WTC11 (cell line): Measurements from ENCODE around the gene ZNF665. TPM values are rescaled to one million over a fixed set of nuclear protein-coding genes. Genes with fewer than 3 reads are reported as not detected.
A peak's percentile ranks its signal among the peaks of the same experiment; 100 is the strongest.
"Not testable (repeated sequence)": the region's sequence is repeated elsewhere in the genome, so short reads cannot be mapped to it uniquely, and the experiment has no call there.

Experiments
- ATAC-seq: fragments of 200-7000 bp; cut with Tn5 transposase; 2 replicates; pipeline ENCODE4 v1.10.0; 2021; ENCODE audit warnings: mild to moderate bottlenecking, moderate library complexity
- CTCF ChIA-PET: fragments of 300-600 bp; sonication (Branson Sonifier 250); formaldehyde crosslinking; loops from one replicate; lab custom pipeline; 2021; ENCODE audit warnings: antibody characterized with exemption; lab: Charles Lee
- POLR2A ChIA-PET: fragments of 350-600 bp; sonication (Branson Sonifier 250); formaldehyde crosslinking; loops from one replicate; lab custom pipeline; 2021; ENCODE audit warnings: antibody characterized with exemption; lab: Charles Lee
- DNase-seq: peaks from one replicate; pipeline ENCODE4 v3.0.0; 2021; ENCODE audit warnings: low spot score
- H3K27ac Mint-ChIP-seq: 2 replicates; pipeline ENCODE4 v1.8.0; 2021; ENCODE audit warnings: mixed read lengths
- H3K27me3 Mint-ChIP-seq: 2 replicates; pipeline ENCODE4 v1.8.0; 2021; ENCODE audit warnings: low read depth, mild to moderate bottlenecking, moderate library complexity, mixed read lengths
- H3K36me3 Mint-ChIP-seq: 2 replicates; pipeline ENCODE4 v1.8.0; 2021; ENCODE audit warnings: mixed read lengths
- H3K4me1 Mint-ChIP-seq: 2 replicates; pipeline ENCODE4 v1.8.0; 2022; ENCODE audit warnings: mixed read lengths
- H3K4me3 Mint-ChIP-seq: 2 replicates; pipeline ENCODE4 v1.8.0; 2021; ENCODE audit warnings: mild to moderate bottlenecking, moderate library complexity, mixed read lengths
- H3K9me3 Mint-ChIP-seq: 2 replicates; pipeline ENCODE4 v1.8.0; 2021; ENCODE audit warnings: mixed read lengths
- CBFB ChIP-seq: sonication (generic); formaldehyde crosslinking; IDR thresholded peaks from 2 replicates; pipeline ENCODE4 v1.8.1; 2022; ENCODE audit warnings: mild to moderate bottlenecking, low read depth, missing genetic modification reagents
- EMX1 ChIP-seq: fragments of 250-450 bp; sonication (Bioruptor Pico); IDR thresholded peaks from 2 replicates; pipeline ENCODE4 v1.8.0; 2021; ENCODE audit warnings: mild to moderate bottlenecking
- FOXJ3 ChIP-seq: sonication (generic); formaldehyde crosslinking; IDR thresholded peaks from 2 replicates; pipeline ENCODE4 v1.9.0; 2021; ENCODE audit warnings: missing genetic modification reagents, mild to moderate bottlenecking, borderline replicate concordance
- FOXK1 ChIP-seq: sonication (generic); formaldehyde crosslinking; IDR thresholded peaks from 2 replicates; pipeline ENCODE4 v1.8.0; 2022; ENCODE audit warnings: mild to moderate bottlenecking, moderate library complexity, missing genetic modification reagents
- JAZF1 ChIP-seq: fragments of 250-450 bp; sonication (Bioruptor Pico); IDR thresholded peaks from 2 replicates; pipeline ENCODE4 v1.9.0; 2021; ENCODE audit warnings: moderate library complexity, mild to moderate bottlenecking, inconsistent platforms
- JUN ChIP-seq: sonication (generic); formaldehyde crosslinking; IDR thresholded peaks from 2 replicates; pipeline ENCODE4 v1.8.0; 2023; ENCODE audit warnings: mild to moderate bottlenecking, missing genetic modification reagents
- MXD4 ChIP-seq: fragments of 250-450 bp; sonication (Bioruptor Pico); IDR thresholded peaks from 2 replicates; pipeline ENCODE4 v1.8.0; 2021; ENCODE audit warnings: mild to moderate bottlenecking, moderate library complexity, borderline replicate concordance
- NFATC4 ChIP-seq: fragments of 250-450 bp; sonication (Bioruptor Pico); IDR thresholded peaks from 2 replicates; pipeline ENCODE4 v1.9.0; 2021; ENCODE audit warnings: mild to moderate bottlenecking
- NFE2L1 ChIP-seq: sonication (generic); formaldehyde crosslinking; IDR thresholded peaks from 2 replicates; pipeline ENCODE4 v1.8.1; 2023; ENCODE audit warnings: missing genetic modification reagents
- NR2C2 ChIP-seq: sonication (generic); formaldehyde crosslinking; IDR thresholded peaks from 2 replicates; pipeline ENCODE4 v1.8.0; 2022; ENCODE audit warnings: mild to moderate bottlenecking, missing genetic modification reagents
- RELA ChIP-seq: sonication (generic); formaldehyde crosslinking; IDR thresholded peaks from 2 replicates; pipeline ENCODE4 v1.8.1; 2022; ENCODE audit warnings: missing genetic modification reagents, mild to moderate bottlenecking, borderline replicate concordance
- SP1 ChIP-seq: sonication (generic); formaldehyde crosslinking; conservative IDR thresholded peaks from 2 replicates; pipeline ENCODE4 v1.8.1; 2022; ENCODE audit warnings: missing genetic modification reagents
- TEAD4 ChIP-seq: sonication (generic); formaldehyde crosslinking; IDR thresholded peaks from 2 replicates; pipeline ENCODE4 v1.8.0; 2022; ENCODE audit warnings: mild to moderate bottlenecking, missing genetic modification reagents
- total RNA-seq: library from RNA; stranded (reverse); gene quantifications from 3 replicates; pipeline ENCODE4 v1.2.3, GENCODE V29; 2021
- TF ChIP-seq, protein P1 (sequence below): sonication (generic); formaldehyde crosslinking; conservative IDR thresholded peaks from 2 replicates; pipeline ENCODE4 v1.8.1; 2022; ENCODE audit warnings: mild to moderate bottlenecking, missing genetic modification reagents
- TF ChIP-seq, protein P2 (sequence below): sonication (generic); formaldehyde crosslinking; IDR thresholded peaks from 2 replicates; pipeline ENCODE4 v1.8.1; 2023; ENCODE audit warnings: mild to moderate bottlenecking, missing genetic modification reagents, borderline replicate concordance
- TF ChIP-seq, protein P3 (sequence below): sonication (generic); formaldehyde crosslinking; IDR thresholded peaks from 2 replicates; pipeline ENCODE4 v1.8.1; 2023; ENCODE audit warnings: mild to moderate bottlenecking, missing genetic modification reagents, moderate library complexity
- TF ChIP-seq, protein P4 (sequence below): sonication (generic); formaldehyde crosslinking; IDR thresholded peaks from 2 replicates; pipeline ENCODE4 v1.8.0; 2022; ENCODE audit warnings: mild to moderate bottlenecking, missing genetic modification reagents
- TF ChIP-seq, protein P5 (sequence below): sonication (generic); formaldehyde crosslinking; IDR thresholded peaks from 2 replicates; pipeline ENCODE4 v1.8.0; 2022; ENCODE audit warnings: mild to moderate bottlenecking, missing genetic modification reagents
- TF ChIP-seq, protein P6 (sequence below): fragments of 250-450 bp; sonication (Bioruptor Pico); conservative IDR thresholded peaks from 2 replicates; pipeline ENCODE4 v1.9.0; 2021; ENCODE audit warnings: mild to moderate bottlenecking

Gene ZNF665
- total RNA-seq, 1 experiment from 2014 or later, result 7.5 TPM

DNA sequence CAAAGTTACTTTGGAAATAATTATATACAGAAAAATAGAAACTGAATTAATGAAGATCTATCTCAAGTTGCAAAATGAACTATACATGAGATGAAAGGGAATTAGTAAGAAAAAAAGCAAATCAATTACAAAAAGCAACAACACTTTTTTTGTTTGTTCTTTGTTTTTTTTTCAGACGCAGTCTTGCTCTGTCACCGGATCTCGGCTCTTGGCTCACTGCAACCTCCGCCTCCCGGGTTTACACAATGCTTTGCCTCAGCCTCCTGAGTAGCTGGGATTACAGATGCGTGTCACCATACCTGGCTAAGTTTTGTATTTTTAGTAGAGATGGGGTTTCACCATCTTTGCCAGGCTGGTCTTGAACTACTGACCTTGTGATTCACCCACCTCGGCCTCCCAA is 62.7 kb downstream of the ZNF665 start:
- Mint-ChIP-seq H3K27ac (no peak overlapping the region), H3K36me3 (no peaks in the 10 kb centered on the region), H3K27me3 (peaks cover 11% of the 10 kb centered on the region), H3K4me1 (peaks cover 30% of the 10 kb centered on the region), H3K9me3 (no peaks in the 10 kb centered on the region), H3K4me3 (no peak overlapping the region)
- no peak for TF ChIP-seq JUN
- no peak for TF ChIP-seq TEAD4 (CRISPR knock-in tag)
- TF ChIP-seq NFATC4 (CRISPR knock-in tag), result no peak
- TF ChIP-seq, protein P1, sequence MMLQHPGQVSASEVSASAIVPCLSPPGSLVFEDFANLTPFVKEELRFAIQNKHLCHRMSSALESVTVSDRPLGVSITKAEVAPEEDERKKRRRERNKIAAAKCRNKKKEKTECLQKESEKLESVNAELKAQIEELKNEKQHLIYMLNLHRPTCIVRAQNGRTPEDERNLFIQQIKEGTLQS, result no peak
- TF ChIP-seq, protein P2, sequence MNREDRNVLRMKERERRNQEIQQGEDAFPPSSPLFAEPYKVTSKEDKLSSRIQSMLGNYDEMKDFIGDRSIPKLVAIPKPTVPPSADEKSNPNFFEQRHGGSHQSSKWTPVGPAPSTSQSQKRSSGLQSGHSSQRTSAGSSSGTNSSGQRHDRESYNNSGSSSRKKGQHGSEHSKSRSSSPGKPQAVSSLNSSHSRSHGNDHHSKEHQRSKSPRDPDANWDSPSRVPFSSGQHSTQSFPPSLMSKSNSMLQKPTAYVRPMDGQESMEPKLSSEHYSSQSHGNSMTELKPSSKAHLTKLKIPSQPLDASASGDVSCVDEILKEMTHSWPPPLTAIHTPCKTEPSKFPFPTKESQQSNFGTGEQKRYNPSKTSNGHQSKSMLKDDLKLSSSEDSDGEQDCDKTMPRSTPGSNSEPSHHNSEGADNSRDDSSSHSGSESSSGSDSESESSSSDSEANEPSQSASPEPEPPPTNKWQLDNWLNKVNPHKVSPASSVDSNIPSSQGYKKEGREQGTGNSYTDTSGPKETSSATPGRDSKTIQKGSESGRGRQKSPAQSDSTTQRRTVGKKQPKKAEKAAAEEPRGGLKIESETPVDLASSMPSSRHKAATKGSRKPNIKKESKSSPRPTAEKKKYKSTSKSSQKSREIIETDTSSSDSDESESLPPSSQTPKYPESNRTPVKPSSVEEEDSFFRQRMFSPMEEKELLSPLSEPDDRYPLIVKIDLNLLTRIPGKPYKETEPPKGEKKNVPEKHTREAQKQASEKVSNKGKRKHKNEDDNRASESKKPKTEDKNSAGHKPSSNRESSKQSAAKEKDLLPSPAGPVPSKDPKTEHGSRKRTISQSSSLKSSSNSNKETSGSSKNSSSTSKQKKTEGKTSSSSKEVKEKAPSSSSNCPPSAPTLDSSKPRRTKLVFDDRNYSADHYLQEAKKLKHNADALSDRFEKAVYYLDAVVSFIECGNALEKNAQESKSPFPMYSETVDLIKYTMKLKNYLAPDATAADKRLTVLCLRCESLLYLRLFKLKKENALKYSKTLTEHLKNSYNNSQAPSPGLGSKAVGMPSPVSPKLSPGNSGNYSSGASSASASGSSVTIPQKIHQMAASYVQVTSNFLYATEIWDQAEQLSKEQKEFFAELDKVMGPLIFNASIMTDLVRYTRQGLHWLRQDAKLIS (CRISPR knock-in tag), result no peak
- no peak for TF ChIP-seq FOXJ3 (CRISPR knock-in tag)
- no peak for TF ChIP-seq JAZF1 (CRISPR knock-in tag)
- TF ChIP-seq NR2C2, result no peak
- TF ChIP-seq EMX1 (CRISPR knock-in tag), result no peak
- TF ChIP-seq CBFB (CRISPR knock-in tag), result no peak
- TF ChIP-seq, protein P3, sequence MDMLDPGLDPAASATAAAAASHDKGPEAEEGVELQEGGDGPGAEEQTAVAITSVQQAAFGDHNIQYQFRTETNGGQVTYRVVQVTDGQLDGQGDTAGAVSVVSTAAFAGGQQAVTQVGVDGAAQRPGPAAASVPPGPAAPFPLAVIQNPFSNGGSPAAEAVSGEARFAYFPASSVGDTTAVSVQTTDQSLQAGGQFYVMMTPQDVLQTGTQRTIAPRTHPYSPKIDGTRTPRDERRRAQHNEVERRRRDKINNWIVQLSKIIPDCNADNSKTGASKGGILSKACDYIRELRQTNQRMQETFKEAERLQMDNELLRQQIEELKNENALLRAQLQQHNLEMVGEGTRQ, result no peak
- TF ChIP-seq, protein P4, sequence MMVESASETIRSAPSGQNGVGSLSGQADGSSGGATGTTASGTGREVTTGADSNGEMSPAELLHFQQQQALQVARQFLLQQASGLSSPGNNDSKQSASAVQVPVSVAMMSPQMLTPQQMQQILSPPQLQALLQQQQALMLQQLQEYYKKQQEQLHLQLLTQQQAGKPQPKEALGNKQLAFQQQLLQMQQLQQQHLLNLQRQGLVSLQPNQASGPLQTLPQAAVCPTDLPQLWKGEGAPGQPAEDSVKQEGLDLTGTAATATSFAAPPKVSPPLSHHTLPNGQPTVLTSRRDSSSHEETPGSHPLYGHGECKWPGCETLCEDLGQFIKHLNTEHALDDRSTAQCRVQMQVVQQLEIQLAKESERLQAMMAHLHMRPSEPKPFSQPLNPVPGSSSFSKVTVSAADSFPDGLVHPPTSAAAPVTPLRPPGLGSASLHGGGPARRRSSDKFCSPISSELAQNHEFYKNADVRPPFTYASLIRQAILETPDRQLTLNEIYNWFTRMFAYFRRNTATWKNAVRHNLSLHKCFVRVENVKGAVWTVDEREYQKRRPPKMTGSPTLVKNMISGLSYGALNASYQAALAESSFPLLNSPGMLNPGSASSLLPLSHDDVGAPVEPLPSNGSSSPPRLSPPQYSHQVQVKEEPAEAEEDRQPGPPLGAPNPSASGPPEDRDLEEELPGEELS, result no peak
- no peak for TF ChIP-seq NFE2L1 (CRISPR knock-in tag)
- no peak for TF ChIP-seq MXD4 (CRISPR knock-in tag)
- no peak for TF ChIP-seq SP1
- TF ChIP-seq, protein P5, sequence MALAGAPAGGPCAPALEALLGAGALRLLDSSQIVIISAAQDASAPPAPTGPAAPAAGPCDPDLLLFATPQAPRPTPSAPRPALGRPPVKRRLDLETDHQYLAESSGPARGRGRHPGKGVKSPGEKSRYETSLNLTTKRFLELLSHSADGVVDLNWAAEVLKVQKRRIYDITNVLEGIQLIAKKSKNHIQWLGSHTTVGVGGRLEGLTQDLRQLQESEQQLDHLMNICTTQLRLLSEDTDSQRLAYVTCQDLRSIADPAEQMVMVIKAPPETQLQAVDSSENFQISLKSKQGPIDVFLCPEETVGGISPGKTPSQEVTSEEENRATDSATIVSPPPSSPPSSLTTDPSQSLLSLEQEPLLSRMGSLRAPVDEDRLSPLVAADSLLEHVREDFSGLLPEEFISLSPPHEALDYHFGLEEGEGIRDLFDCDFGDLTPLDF, result no peak
- TF ChIP-seq RELA, result no peak
- TF ChIP-seq, protein P6, sequence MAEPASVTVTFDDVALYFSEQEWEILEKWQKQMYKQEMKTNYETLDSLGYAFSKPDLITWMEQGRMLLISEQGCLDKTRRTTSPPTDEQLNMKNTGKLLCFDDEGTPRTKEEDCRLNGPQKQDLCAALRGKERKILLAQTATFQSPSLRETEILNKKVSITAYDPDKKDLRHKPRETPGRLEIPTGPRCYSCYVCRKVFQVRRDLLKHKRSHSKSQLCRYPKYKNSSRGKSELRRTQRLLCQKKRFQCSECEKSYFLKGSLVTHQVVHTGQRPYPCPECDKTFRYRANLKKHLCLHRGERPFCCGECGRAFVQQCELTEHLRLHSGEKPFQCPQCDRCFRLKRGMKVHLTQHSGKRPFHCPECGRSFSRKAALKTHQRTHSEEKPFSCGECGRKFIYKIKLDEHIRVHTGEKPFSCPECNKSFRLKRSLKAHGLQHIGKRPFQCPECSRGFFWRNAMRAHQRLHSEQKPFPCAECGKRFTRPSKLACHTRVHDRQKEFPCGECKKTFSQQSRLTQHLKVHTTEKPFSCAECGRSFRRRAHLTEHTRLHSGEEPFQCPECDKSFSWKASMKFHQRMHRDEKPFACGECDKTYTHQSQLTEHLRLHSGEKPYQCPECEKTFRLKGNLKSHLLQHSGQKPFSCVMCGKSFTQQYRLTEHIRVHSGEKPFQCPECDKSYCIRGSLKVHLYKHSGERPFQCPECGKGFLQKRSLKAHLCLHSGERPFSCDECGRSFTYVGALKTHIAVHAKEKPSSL (CRISPR knock-in tag), result no peak
- TF ChIP-seq FOXK1 (CRISPR knock-in tag), result no peak
- POLR2A ChIA-PET, result no interaction called here
- ATAC-seq (no peak), DNase-seq (no peak)
- CTCF ChIA-PET, result interaction anchor here (0.9 to 2.3 kb wide), 2 partner anchors 39 to 53 kb away, joined by 3 to 9 read pairs; no protein-coding TSS in a partner anchor

DNA sequence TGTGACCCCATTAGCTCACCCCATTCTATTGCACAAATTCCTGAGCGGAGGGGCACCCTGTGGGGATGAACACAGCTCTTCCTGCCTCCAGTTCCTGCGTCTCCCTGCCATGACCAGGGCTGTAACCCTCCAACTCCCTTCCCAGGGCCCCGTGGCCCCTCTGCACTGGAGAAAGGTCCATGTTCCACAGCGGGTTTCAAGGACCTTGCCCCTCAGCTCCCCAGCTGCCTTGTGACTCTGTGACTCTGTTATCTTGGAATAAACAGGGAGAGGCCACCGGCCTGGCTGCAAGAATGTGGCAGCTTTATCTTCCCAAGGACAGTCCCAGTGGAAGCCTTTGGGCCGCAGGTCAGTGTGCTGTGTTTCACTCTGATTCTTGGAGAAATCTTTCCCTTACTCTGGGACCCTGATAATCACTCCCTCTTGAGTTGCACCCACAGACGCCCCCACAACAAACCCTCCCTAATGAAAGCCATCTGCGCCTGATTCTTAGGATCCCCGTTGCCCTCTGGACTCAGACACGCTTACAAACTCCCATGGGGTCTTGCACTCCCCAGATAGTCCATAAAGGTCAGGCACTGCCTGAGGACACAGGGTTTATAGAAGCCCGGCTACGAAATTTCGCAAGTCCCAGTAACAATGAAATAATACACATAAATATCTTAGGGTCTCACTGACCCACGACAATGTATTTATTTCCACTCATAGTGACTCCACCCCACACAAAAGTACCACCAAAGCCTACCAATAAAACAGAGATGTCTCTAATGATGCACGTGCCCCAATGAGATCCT is 66.2 kb downstream of the ZNF665 start:
- peaks cover 21% of the 10 kb centered on the region for H3K4me1 Mint-ChIP-seq
- DNase-seq, H3K4me3 Mint-ChIP-seq, CTCF ChIA-PET, H3K36me3 Mint-ChIP-seq, POLR2A ChIA-PET, H3K27me3 Mint-ChIP-seq, H3K9me3 Mint-ChIP-seq: not testable (repeated sequence)
- peak overlapping the region; percentile 9; the same call in 1 of the 2 replicates for H3K27ac Mint-ChIP-seq
- peak; percentile 56 for ATAC-seq
